CD4-positive, alpha-beta T cell (primary cell): Measurements from ENCODE around the gene SYK. TPM values are rescaled to one million over a fixed set of nuclear protein-coding genes. Genes with fewer than 3 reads are reported as not detected.
A peak's percentile ranks its signal among the peaks of the same experiment; 100 is the strongest.

Experiments used
- ATAC-seq: fragments of 200-7000 bp; cut with Tn5 transposase; one replicate; pipeline ENCODE4 v1.10.0; 2022; ENCODE audit warnings: mild to moderate bottlenecking; ENCODE audit not compliant: poor library complexity
- CTCF ChIA-PET: fragments of 350-600 bp; sonication (Branson Sonifier 250); formaldehyde crosslinking; loops from one replicate; lab custom pipeline; 2021; ENCODE audit warnings: antibody characterized with exemption, inconsistent platforms; lab: Charles Lee
- POLR2A ChIA-PET: fragments of 350-600 bp; sonication (Branson Sonifier 250); formaldehyde crosslinking; loops from one replicate; lab custom pipeline; 2021; ENCODE audit warnings: antibody characterized with exemption, inconsistent platforms; lab: Charles Lee
- DNase-seq, 14 experiments: peaks; one replicate each; pipeline ENCODE4 v3.0.0-alpha.2; 2013 to 2020; ENCODE audit warnings: mixed read lengths in 2 of 14
- H3K27ac ChIP-seq, 2 donors: one replicate each; pipeline versions ENCODE4 v1.5.1 to v1.7.0; 2013; ENCODE audit warnings: low read length in 2 of 2, low read depth in 1 of 2, mild to moderate bottlenecking in 1 of 2
- H3K27me3 ChIP-seq, 2 experiments: 1 replicate in 1 of 2; 2 replicates in 1 of 2; pipeline versions ENCODE4 v1.6.1 to v1.7.0; 2013; ENCODE audit warnings: low read length in 2 of 2, control low read depth in 1 of 2, mild to moderate bottlenecking in 1 of 2, moderate library complexity in 1 of 2; ENCODE audit not compliant: insufficient read depth in 2 of 2, control insufficient read depth in 1 of 2
- H3K36me3 ChIP-seq: one replicate; pipeline ENCODE4 v1.6.1; 2013; ENCODE audit warnings: low read length, control low read depth; ENCODE audit not compliant: insufficient read depth
- H3K4me1 ChIP-seq: one replicate; pipeline ENCODE4 v1.6.1; 2013; ENCODE audit warnings: low read length, control low read depth; ENCODE audit not compliant: insufficient read depth
- H3K4me3 ChIP-seq: one replicate; pipeline ENCODE4 v1.5.1; 2013; ENCODE audit warnings: mild to moderate bottlenecking, low read length, moderate library complexity
- H3K9me3 ChIP-seq, 2 experiments: 1 replicate in 1 of 2; 2 replicates in 1 of 2; pipeline versions ENCODE4 v1.6.1 to v1.7.0; 2013; ENCODE audit warnings: low read length in 2 of 2, mild to moderate bottlenecking in 2 of 2, control low read depth in 1 of 2, moderate library complexity in 1 of 2; ENCODE audit not compliant: control insufficient read depth in 1 of 2, insufficient read depth in 1 of 2
- H3K27ac Mint-ChIP-seq: one replicate; pipeline ENCODE4 v1.8.0; 2020; ENCODE audit warnings: mixed read lengths
- H3K27me3 Mint-ChIP-seq: one replicate; pipeline ENCODE4 v1.8.0; 2021; ENCODE audit warnings: mixed read lengths
- H3K36me3 Mint-ChIP-seq: one replicate; pipeline ENCODE4 v1.8.0; 2021; ENCODE audit warnings: low read depth, mixed read lengths
- H3K4me1 Mint-ChIP-seq: one replicate; pipeline ENCODE4 v1.8.0; 2021; ENCODE audit warnings: low read depth, mixed read lengths
- H3K4me3 Mint-ChIP-seq: one replicate; pipeline ENCODE4 v1.8.0; 2020; ENCODE audit warnings: mild to moderate bottlenecking, mixed read lengths
- H3K9me3 Mint-ChIP-seq: one replicate; pipeline ENCODE4 v1.8.0; 2020; ENCODE audit warnings: mixed read lengths
- CTCF ChIP-seq: fragments of 200-600 bp; IDR thresholded peaks from one replicate; pipeline ENCODE4 v1.8.0; 2022; ENCODE audit warnings: antibody characterized with exemption, mild to moderate bottlenecking
- intact Hi-C, 2 experiments: fragments of 100-400 bp; cut with DNase I in 1 of 2; cut with micrococcal nuclease in 1 of 2; formaldehyde crosslinking; loops; one replicate each; pipeline versions ENCODE4 v1.15.1 to v1.9.0; 2023 to 2025; cut with DNase I, micrococcal nuclease
- total RNA-seq, 174 experiments: library from RNA in 2 of 174; stranded (reverse) in 2 of 174; gene quantifications; one replicate each; pipeline ENCODE4 v1.2.3 and lab custom pipeline; 2021 to 2026

SYK gene
- total RNA-seq, 2 experiments from 2014 or later, result 1.1 to 1.2 TPM

- no peak overlapping the region for H3K4me3 ChIP-seq
- Mint-ChIP-seq H3K4me3 (no peak overlapping the region), H3K9me3 (no peaks in the 10 kb centered on the region), H3K36me3 (no peaks in the 10 kb centered on the region), H3K27ac (no peak overlapping the region), H3K4me1 (no peaks in the 10 kb centered on the region), H3K27me3 (peaks cover 60% of the 10 kb centered on the region)
- no peaks in the 10 kb centered on the region for H3K9me3 ChIP-seq
- TF ChIP-seq CTCF, result no peak
- intact Hi-C loops, result no loop called here
- H3K27me3 ChIP-seq, result peaks cover 20 to 22% of the 10 kb centered on the region in 2 experiments
- H3K36me3 ChIP-seq, result no peaks in the 10 kb centered on the region
- ChIA-PET CTCF (no interaction called here), POLR2A (no interaction called here)
- H3K4me1 ChIP-seq, result no peaks in the 10 kb centered on the region
- no peak for ATAC-seq
- H3K27ac ChIP-seq, result no peak overlapping the region
- DNase-seq, result peak in 3 of 14 experiments; percentile 21 to 46 (median 45)
Observed at GRCh38 chr9:90808890-90809685, 7.5 kb downstream of the SYK start.

- Mint-ChIP-seq H3K4me3 (no peak overlapping the region), H3K27me3 (peaks cover 44% of the 10 kb centered on the region), H3K36me3 (no peaks in the 10 kb centered on the region), H3K4me1 (peaks cover 12% of the 10 kb centered on the region), H3K9me3 (no peaks in the 10 kb centered on the region), H3K27ac (no peak overlapping the region)
- Histone ChIP-seq H3K4me1 (peaks cover 11% of the 10 kb centered on the region), H3K27ac (no peak overlapping the region), H3K36me3 (no peaks in the 10 kb centered on the region), H3K9me3 (no peaks in the 10 kb centered on the region), H3K27me3 (peaks cover 8 to 18% of the 10 kb centered on the region in 2 experiments), H3K4me3 (no peak overlapping the region)
- intact Hi-C loops, result no loop called here
- ChIA-PET CTCF (no interaction called here), POLR2A (no interaction called here)
- ATAC-seq (no peak), DNase-seq (no peak)
- no peak for TF ChIP-seq CTCF
Observed at GRCh38 chr9:90810691-90811090, 9.1 kb downstream of the SYK start.

GRCh38 chr9:90813046-90813445 lies 11.4 kb downstream of the SYK start:
- H3K4me3 ChIP-seq, result no peak overlapping the region
- Mint-ChIP-seq H3K27ac (no peak overlapping the region), H3K9me3 (no peaks in the 10 kb centered on the region), H3K4me1 (peaks cover 22% of the 10 kb centered on the region), H3K36me3 (no peaks in the 10 kb centered on the region), H3K4me3 (no peak overlapping the region), H3K27me3 (peaks cover 24% of the 10 kb centered on the region)
- H3K4me1 ChIP-seq, result peaks cover 11% of the 10 kb centered on the region
- no peaks in the 10 kb centered on the region for H3K9me3 ChIP-seq
- ChIA-PET POLR2A (no interaction called here), CTCF (no interaction called here)
- intact Hi-C loops, result no loop called here
- H3K27ac ChIP-seq, result no peak overlapping the region
- ATAC-seq (no peak), DNase-seq (no peak)
- H3K27me3 ChIP-seq, result peaks cover 5 to 12% of the 10 kb centered on the region in 2 experiments
- H3K36me3 ChIP-seq, result no peaks in the 10 kb centered on the region
- no peak for TF ChIP-seq CTCF
